OCI-LY7 (cell line): ENCODE data around the gene NXPE4.

Experiments
- EZH2phosphoT487 ChIP-seq: fragments of 200-600 bp; sonication (generic); IDR thresholded peaks from 2 replicates; pipeline ENCODE4 v1.6.1; 2018; ENCODE audit warnings: low read depth, borderline replicate concordance, mild to moderate bottlenecking, mixed run types, antibody characterized with exemption, low read length, moderate library complexity, mixed read lengths
- TF ChIP-seq, protein P1 (sequence below): fragments of 200-600 bp; sonication (generic); conservative IDR thresholded peaks from 2 replicates; pipeline ENCODE4 v1.5.1; 2014; ENCODE audit warnings: mild to moderate bottlenecking, antibody characterized with exemption, low read length, moderate library complexity, mixed read lengths

GRCh38 chr11:114622858-114623257, 27.3 kb upstream of the NXPE4 start:
- TF ChIP-seq, protein P1, sequence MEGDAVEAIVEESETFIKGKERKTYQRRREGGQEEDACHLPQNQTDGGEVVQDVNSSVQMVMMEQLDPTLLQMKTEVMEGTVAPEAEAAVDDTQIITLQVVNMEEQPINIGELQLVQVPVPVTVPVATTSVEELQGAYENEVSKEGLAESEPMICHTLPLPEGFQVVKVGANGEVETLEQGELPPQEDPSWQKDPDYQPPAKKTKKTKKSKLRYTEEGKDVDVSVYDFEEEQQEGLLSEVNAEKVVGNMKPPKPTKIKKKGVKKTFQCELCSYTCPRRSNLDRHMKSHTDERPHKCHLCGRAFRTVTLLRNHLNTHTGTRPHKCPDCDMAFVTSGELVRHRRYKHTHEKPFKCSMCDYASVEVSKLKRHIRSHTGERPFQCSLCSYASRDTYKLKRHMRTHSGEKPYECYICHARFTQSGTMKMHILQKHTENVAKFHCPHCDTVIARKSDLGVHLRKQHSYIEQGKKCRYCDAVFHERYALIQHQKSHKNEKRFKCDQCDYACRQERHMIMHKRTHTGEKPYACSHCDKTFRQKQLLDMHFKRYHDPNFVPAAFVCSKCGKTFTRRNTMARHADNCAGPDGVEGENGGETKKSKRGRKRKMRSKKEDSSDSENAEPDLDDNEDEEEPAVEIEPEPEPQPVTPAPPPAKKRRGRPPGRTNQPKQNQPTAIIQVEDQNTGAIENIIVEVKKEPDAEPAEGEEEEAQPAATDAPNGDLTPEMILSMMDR = no peak
- TF ChIP-seq EZH2phosphoT487 = no peak
